Ovary (tissue), 9 donors: ENCODE data around the gene ZNF367. TPM values are rescaled to one million over a fixed set of nuclear protein-coding genes. Genes with fewer than 3 reads are reported as not detected.

ENCODE experiments used
- DNase-seq, 5 donors: peaks; one replicate each; pipeline ENCODE4 v3.0.0-alpha.2; 2019 to 2020
- H3K27ac ChIP-seq, 2 donors: fragments of 200-600 bp; one replicate each; pipeline versions ENCODE4 v1.5.1 to v1.8.0; 2019 to 2022
- H3K27me3 ChIP-seq: fragments of 200-600 bp; one replicate; pipeline ENCODE4 v1.8.0; 2022
- H3K36me3 ChIP-seq: fragments of 200-600 bp; sonication (generic); one replicate; pipeline ENCODE4 v1.5.1; 2019
- H3K4me1 ChIP-seq: one replicate; pipeline ENCODE4 v1.8.1; 2013; ENCODE audit warnings: mild to moderate bottlenecking, moderate library complexity; ENCODE audit not compliant: insufficient read depth
- H3K4me3 ChIP-seq: fragments of 200-600 bp; sonication (generic); one replicate; pipeline ENCODE4 v1.5.1; 2017
- H3K9me3 ChIP-seq, 2 donors: fragments of 200-600 bp in 1 of 2; sonication (generic) in 1 of 2; one replicate each; pipeline versions ENCODE4 v1.5.1 to v1.8.1; 2013 to 2019; ENCODE audit warnings: mild to moderate bottlenecking in 1 of 2, moderate library complexity in 1 of 2
- CTCF ChIP-seq, 3 donors: fragments of 450-650 bp in 2 of 3; fragments of 200-600 bp in 1 of 3; IDR thresholded peaks; one replicate each; pipeline versions ENCODE4 v1.5.1 to v1.8.0; 2016 to 2022; ENCODE audit warnings: antibody characterized with exemption in 3 of 3, mild to moderate bottlenecking in 1 of 3
- EP300 ChIP-seq: sonication (generic); formaldehyde crosslinking; IDR thresholded peaks from one replicate; pipeline ENCODE4 v1.6.1; 2017; ENCODE audit warnings: antibody characterized with exemption
- POLR2A ChIP-seq: fragments of 450-650 bp; IDR thresholded peaks from one replicate; pipeline ENCODE4 v1.6.1; 2017; ENCODE audit warnings: antibody characterized with exemption, mild to moderate bottlenecking, moderate library complexity
- WGBS, 3 donors: extraction: QIAGEN DNeasy Blood & Tissue Kit in 1 of 3; methylation state at CpG; one replicate each; pipeline versions ENCODE4 v1.1.5 to v1.1.7; 2013 to 2017; 5-methylcytosine and 5-hydroxymethylcytosine counted together
- intact Hi-C, 4 donors: fragments of 100-400 bp; cut with DNase I; formaldehyde crosslinking; loops; one replicate each; pipeline versions ENCODE4 v1.11.0 to v1.15.1; 2022 to 2023
- polyA plus RNA-seq, 2 donors: library from polyadenylated mRNA; stranded (reverse); fragments of 200-250 nt in 1 of 2; fragments of 350-450 nt in 1 of 2; fragmentation: Illumina TruSeq in 1 of 2; extraction: RNeasy Lipid Tissue Mini Kit (QIAGEN cat#74804) in 1 of 2; gene quantifications; one replicate each; pipeline ENCODE4 v1.2.3, GENCODE V29; 2013 to 2014
- total RNA-seq, 7 donors: library from RNA; depleted of rRNA in 2 of 7; stranded (reverse); fragments of >200 nt in 2 of 7; fragmentation: NEBNext Ultra II Directional in 3 of 7; extraction: Animal tissue kit (Norgen Biotek cat#: 25700) in 3 of 7; gene quantifications; one replicate each; pipeline versions ENCODE4 v1.1.0 to v1.2.4, GENCODE V29; 2016 to 2023
- donor health status: DM: no; HTN: no; CAD: no; lungs with moderate emphysema.
- donor health status: DM: no; HTN: no; CAD: no.
- donor health status: Bipolar disorder and iron deficiency.
- donor health status: DM: yes; HTN: yes; CAD: no.
- donor health status: DM: no; HTN: no; CAD: no.
- donor health status: DM: yes; HTN: yes; CAD: no.

ZNF367 gene
- total and polyA plus RNA-seq, 9 donors: 1.1 to 2.4 (median 1.6) TPM

GRCh38 chr9:96442491-96442890 lies 24.3 kb upstream of the ZNF367 start:
- no peak overlapping the region for H3K27ac ChIP-seq
- H3K4me1 ChIP-seq: no peaks in the 10 kb centered on the region
- TF ChIP-seq EP300: no peak
- TF ChIP-seq CTCF (IDR thresholded peaks at IDR 0.05): no peak
- TF ChIP-seq POLR2A: no peak
- H3K36me3 ChIP-seq: no peaks in the 10 kb centered on the region
- DNase-seq: no peak
- H3K4me3 ChIP-seq: no peak overlapping the region
- no peaks in the 10 kb centered on the region for H3K27me3 ChIP-seq
- intact Hi-C loops: no loop called here
- no peaks in the 10 kb centered on the region for H3K9me3 ChIP-seq
- 73 to 91% (median 81%) methylated on average over 3 of the region's 3 CpGs for WGBS, 3 donors

GRCh38 chr9:96441798-96442445 lies 23.8 kb upstream of the ZNF367 start:
- H3K9me3 ChIP-seq: no peaks in the 10 kb centered on the region
- no peak for TF ChIP-seq POLR2A
- no peak for TF ChIP-seq EP300
- TF ChIP-seq CTCF (IDR thresholded peaks at IDR 0.05): no peak
- H3K36me3 ChIP-seq: no peaks in the 10 kb centered on the region
- DNase-seq: no peak
- no peaks in the 10 kb centered on the region for H3K27me3 ChIP-seq
- H3K27ac ChIP-seq: no peak overlapping the region
- WGBS, 3 donors: 83 to 88% (median 86%) methylated on average over 5 of the region's 5 CpGs
- no peak overlapping the region for H3K4me3 ChIP-seq
- intact Hi-C loops: no loop called here
- H3K4me1 ChIP-seq: no peaks in the 10 kb centered on the region

- TF ChIP-seq POLR2A (no peak), EP300 (no peak), CTCF (IDR thresholded peaks at IDR 0.05) (no peak)
- intact Hi-C loops: no loop called here
- H3K27ac ChIP-seq: no peak overlapping the region
- no peaks in the 10 kb centered on the region for H3K36me3 ChIP-seq
- WGBS, 3 donors: 89 to 90% (median 89%) methylated on average over 5 of the region's 5 CpGs
- H3K9me3 ChIP-seq: no peaks in the 10 kb centered on the region
- DNase-seq: no peak
- H3K27me3 ChIP-seq: no peaks in the 10 kb centered on the region
- H3K4me1 ChIP-seq: no peaks in the 10 kb centered on the region
- no peak overlapping the region for H3K4me3 ChIP-seq
These were observed 22.6 kb upstream of the ZNF367 start for GRCh38 chr9:96440671-96441199.

DNA sequence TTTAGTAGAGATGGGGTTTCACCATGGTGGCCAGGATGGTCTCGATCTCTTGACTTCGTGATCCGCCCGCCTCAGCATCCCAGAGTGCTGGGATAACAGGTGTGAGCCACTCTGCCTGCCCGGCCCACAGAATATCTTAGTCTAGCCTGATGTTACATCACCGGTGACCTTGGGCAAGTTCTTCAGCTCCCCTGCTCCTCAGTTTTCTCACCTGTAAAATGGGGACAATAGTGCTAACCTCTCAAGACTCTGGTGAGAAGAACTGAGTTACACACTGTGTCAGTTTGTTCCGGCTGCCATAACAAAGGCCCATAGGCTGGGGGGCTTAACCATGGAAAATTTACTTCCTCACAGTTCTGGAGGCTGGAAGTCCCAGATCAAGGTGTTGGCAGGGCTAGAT lies 19.3 kb upstream of the ZNF367 start:
- H3K4me1 ChIP-seq: no peaks in the 10 kb centered on the region
- no peak overlapping the region for H3K27ac ChIP-seq
- DNase-seq: no peak
- H3K27me3 ChIP-seq: no peaks in the 10 kb centered on the region
- TF ChIP-seq POLR2A: no peak
- TF ChIP-seq CTCF (IDR thresholded peaks at IDR 0.05): no peak
- TF ChIP-seq EP300: no peak
- no peaks in the 10 kb centered on the region for H3K9me3 ChIP-seq
- H3K4me3 ChIP-seq: no peak overlapping the region
- H3K36me3 ChIP-seq: no peaks in the 10 kb centered on the region
- intact Hi-C loops: no loop called here
- WGBS, 3 donors: 94 to 99% (median 95%) methylated on average over 7 of the region's 7 CpGs
